Measurements from ENCODE around the gene ORMDL1. TPM values are rescaled to one million over a fixed set of nuclear protein-coding genes. Genes with fewer than 3 reads are reported as not detected.
A peak's percentile ranks its signal among the peaks of the same experiment; 100 is the strongest.

The ORMDL1 gene
- total and polyA plus RNA-seq, 8 donors: 25.2 to 115 (median 49.9) TPM

DNA sequence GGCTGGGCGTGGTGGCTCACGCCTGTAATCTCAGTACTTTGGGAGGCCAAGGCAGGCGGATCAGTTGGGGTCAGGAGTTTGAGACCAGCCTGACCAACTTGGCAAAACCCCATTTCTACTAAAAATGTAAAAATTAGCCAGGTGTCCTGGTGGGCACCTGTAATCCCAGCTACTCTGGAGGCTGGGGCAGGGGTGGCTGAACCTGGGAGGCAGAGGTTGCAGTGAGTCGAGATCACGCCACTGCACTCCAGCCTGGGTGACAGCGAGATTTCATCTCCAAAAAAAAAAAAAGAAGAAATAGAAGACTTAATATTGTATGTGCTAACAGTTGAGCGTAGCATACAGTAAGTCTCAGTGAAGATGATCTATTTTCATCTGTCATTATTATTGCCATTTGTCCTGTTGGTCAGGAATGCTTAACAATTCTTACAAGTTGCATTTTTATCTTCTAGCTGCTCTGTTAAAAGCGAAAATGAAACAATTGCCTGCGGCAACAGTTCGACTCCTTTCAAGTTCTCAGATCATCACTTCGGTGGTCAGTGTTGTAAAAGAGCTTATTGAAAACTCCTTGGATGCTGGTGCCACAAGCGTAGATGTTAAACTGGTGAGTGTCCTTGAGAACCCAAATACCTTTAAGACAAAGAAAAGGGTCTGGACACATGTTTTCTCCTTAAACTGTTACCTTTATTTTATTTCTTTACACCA is 7.4 kb upstream of the ORMDL1 start:
- Histone ChIP-seq H3K27ac (no peak overlapping the region), H3K27me3 (no peaks in the 10 kb centered on the region), H3K4me3 (no peak overlapping the region), H3K9me3 (no peaks in the 10 kb centered on the region), H3K36me3 (peaks cover 4 to 48% (median 46%) of the 10 kb centered on the region in 4 donors), H3K4me1 (no peaks in the 10 kb centered on the region)
- no peak for DNase-seq
- 81 to 92% (median 86%) methylated on average over 12 of the region's 12 CpGs for WGBS, 5 donors
- TF ChIP-seq, protein P1, sequence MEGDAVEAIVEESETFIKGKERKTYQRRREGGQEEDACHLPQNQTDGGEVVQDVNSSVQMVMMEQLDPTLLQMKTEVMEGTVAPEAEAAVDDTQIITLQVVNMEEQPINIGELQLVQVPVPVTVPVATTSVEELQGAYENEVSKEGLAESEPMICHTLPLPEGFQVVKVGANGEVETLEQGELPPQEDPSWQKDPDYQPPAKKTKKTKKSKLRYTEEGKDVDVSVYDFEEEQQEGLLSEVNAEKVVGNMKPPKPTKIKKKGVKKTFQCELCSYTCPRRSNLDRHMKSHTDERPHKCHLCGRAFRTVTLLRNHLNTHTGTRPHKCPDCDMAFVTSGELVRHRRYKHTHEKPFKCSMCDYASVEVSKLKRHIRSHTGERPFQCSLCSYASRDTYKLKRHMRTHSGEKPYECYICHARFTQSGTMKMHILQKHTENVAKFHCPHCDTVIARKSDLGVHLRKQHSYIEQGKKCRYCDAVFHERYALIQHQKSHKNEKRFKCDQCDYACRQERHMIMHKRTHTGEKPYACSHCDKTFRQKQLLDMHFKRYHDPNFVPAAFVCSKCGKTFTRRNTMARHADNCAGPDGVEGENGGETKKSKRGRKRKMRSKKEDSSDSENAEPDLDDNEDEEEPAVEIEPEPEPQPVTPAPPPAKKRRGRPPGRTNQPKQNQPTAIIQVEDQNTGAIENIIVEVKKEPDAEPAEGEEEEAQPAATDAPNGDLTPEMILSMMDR (IDR thresholded peaks at IDR 0.05): no peak
- no peak for TF ChIP-seq EP300 (IDR thresholded peaks at IDR 0.05)
- no peak for TF ChIP-seq POLR2AphosphoS5 (IDR thresholded peaks at IDR 0.05)
- TF ChIP-seq POLR2A (IDR thresholded peaks at IDR 0.05): no peak
- intact Hi-C loops (cut with DNase I; ENCODE audit: low total_unique reads): no loop called here

DNA sequence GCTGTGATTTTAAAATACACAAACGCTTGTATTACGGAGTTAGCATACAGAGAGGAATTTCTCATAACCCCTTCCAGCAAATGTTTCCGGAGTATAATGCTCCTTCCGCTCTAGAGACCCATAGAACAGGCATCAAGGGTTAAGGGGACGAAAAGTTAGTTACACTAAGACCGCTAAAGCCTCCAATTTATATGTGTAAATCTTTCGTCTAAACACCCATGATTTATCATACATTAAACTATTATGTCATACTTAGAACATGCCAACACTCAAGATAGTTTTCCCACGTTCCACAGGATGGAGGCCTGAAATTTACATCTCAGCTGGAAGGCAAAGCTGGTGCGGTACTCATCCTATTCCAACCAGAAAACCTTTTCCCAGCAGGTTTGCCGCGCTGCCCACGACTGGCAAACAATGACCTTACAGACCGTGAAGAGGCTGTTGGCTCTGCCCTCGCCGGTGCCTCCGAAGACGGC is 650 bp downstream of the ORMDL1 start:
- H3K9me3 ChIP-seq: no peaks in the 10 kb centered on the region
- intact Hi-C loops (cut with DNase I; ENCODE audit: low total_unique reads): no loop called here
- TF ChIP-seq EP300 (IDR thresholded peaks at IDR 0.05) (no peak), POLR2AphosphoS5 (IDR thresholded peaks at IDR 0.05) (no peak), POLR2A (IDR thresholded peaks at IDR 0.05) (no peak)
- TF ChIP-seq, protein P1 (IDR thresholded peaks at IDR 0.05): no peak
- peak overlapping the region; percentile 58 to 73 (median 64) for H3K4me3 ChIP-seq
- peak in 1 of 2 donors; percentile 71 for DNase-seq
- H3K36me3 ChIP-seq: peaks cover 14 to 38% (median 26%) of the 10 kb centered on the region in 4 donors
- peak overlapping the region; percentile 87 to 98 (median 97) for H3K27ac ChIP-seq
- H3K27me3 ChIP-seq: no peaks in the 10 kb centered on the region
- H3K4me1 ChIP-seq: peaks cover 23 to 59% (median 39%) of the 10 kb centered on the region in 4 donors
- WGBS, 5 donors: 0 to 1% (median 1%) methylated on average over 17 of the region's 17 CpGs

DNA sequence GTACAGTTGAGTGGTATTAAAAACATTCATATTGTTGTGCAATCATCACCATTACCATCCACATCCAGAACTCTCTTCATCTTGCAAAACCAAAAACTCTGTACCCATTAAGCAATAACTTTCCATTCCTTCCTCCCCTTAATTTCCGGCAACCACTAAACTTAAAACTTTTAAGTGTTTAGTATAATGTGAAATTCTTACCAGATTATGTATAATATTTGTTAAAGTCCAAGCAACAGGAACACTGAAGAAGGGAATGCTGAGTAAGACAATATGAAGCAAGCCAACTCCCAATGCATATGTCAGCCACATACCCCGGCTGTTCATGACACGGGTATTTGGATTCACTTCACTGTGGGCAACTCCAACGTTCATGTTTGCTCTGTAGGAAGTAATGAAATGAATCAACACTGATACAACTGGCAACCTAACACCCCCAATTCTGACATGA is 1.9 kb downstream of the ORMDL1 start:
- no peaks in the 10 kb centered on the region for H3K9me3 ChIP-seq
- WGBS, 5 donors: 38 to 57% (median 50%) methylated on average over 4 of the region's 4 CpGs
- peaks cover 23 to 59% (median 39%) of the 10 kb centered on the region in 4 donors for H3K4me1 ChIP-seq
- intact Hi-C loops (cut with DNase I; ENCODE audit: low total_unique reads): no loop called here
- TF ChIP-seq EP300 (IDR thresholded peaks at IDR 0.05): no peak
- TF ChIP-seq POLR2AphosphoS5 (IDR thresholded peaks at IDR 0.05): no peak
- TF ChIP-seq, protein P1 (IDR thresholded peaks at IDR 0.05): no peak
- no peak for TF ChIP-seq POLR2A (IDR thresholded peaks at IDR 0.05)
- peak overlapping the region in 2 of 4 donors; percentile 63 to 73 for H3K4me3 ChIP-seq
- peak overlapping the region in 3 of 5 donors; percentile 97 to 98 (median 97) for H3K27ac ChIP-seq
- H3K27me3 ChIP-seq: no peaks in the 10 kb centered on the region
- peaks cover 14 to 51% (median 38%) of the 10 kb centered on the region in 4 donors for H3K36me3 ChIP-seq
- DNase-seq: no peak

DNA sequence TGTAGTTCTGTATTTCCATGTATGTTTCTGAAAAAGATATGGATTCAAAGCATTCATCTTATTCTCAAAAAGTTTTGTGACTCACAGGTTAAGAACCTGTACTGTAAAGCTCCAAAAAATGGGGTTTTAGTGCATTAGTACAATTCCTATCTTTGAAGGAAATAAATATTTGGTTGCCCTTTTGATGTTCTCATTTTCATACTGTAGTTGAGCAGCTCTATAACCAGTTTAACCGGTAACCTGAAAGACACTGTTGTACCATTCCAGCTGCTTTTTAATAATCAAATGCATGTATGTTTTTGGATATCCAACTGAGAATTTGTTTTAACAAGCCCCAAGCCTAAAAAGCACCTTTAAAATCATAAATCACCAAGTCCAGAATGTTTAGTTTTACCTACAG is 11.9 kb downstream of the ORMDL1 start:
- Histone ChIP-seq H3K27me3 (no peaks in the 10 kb centered on the region), H3K36me3 (peaks cover 15 to 93% (median 92%) of the 10 kb centered on the region in 4 donors), H3K4me3 (no peak overlapping the region), H3K9me3 (no peaks in the 10 kb centered on the region), H3K4me1 (peaks cover 0 to 10% (median 0%) of the 10 kb centered on the region in 4 donors), H3K27ac (no peak overlapping the region)
- intact Hi-C loops (cut with DNase I; ENCODE audit: low total_unique reads): no loop called here
- no peak for TF ChIP-seq POLR2AphosphoS5 (IDR thresholded peaks at IDR 0.05)
- no peak for TF ChIP-seq POLR2A (IDR thresholded peaks at IDR 0.05)
- TF ChIP-seq, protein P1 (IDR thresholded peaks at IDR 0.05): no peak
- TF ChIP-seq EP300 (IDR thresholded peaks at IDR 0.05): no peak
- peak in 1 of 2 donors; percentile 37 for DNase-seq
- 36 to 63% (median 45%) methylated on average over 1 of the region's 1 CpG for WGBS, 5 donors
